ENCODE data around the gene TTC22.

The TTC22 gene

DNA sequence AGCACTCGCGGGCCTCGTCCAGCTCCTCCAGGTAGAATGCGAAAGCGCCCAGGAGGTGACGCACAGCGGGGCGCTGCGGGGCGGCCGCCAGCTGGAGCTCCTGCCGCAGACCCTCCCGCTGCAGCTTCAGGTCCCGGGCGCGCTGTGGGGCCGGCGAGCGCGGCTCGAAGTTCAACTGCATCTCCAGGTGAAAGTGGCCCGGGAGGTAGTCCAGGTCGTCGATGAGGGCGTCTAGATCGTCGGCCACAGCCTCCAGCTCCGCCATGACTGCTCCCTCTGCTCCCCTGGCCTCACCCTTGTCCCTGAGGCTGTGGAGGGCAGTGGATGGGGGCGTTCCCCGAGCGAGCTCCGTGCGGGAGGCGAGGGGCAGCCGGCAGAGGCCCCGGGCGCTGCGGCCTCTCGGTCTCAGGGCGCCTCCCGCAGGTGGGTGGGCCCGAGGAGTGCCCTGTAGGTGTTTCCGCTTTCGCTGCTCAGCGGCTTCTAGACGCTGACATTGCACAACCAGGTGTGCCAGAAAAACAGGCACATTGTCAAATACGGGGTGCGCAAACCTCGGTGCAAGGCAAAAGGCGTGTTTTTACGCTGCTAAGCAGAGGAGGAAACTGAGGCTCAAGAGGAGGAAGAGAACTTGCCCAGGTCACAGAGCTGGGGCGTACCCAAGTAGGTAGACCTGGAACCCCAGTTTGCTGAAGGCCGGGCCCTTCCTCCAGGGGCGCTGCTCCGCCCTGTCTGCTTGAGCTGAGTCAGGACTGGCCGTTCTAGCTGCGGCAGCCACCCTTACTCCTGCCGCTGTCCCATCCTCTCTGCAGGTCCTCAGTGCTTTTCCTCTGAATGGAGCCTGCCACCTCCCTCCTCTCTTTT, at the start of gene TTC22:
Gene TTC22, minus strand, starts transcription at position 425 of the 861 bp plus-strand sequence. Its CDS starts 160 bp downstream, at position 265.
- peak; percentile 54 for TF ChIP-seq CTCF (IDR thresholded peaks at IDR 0.05; ENCODE audit: control insufficient read depth, insufficient read depth, low read depth, low read length, missing control alignments)
- DNase-seq (ENCODE audit: low read depth): no peak
- no peak within 1 kb of the TSS for H3K4me3 ChIP-seq (ENCODE audit: control insufficient read depth, low read depth, low read length)

DNA sequence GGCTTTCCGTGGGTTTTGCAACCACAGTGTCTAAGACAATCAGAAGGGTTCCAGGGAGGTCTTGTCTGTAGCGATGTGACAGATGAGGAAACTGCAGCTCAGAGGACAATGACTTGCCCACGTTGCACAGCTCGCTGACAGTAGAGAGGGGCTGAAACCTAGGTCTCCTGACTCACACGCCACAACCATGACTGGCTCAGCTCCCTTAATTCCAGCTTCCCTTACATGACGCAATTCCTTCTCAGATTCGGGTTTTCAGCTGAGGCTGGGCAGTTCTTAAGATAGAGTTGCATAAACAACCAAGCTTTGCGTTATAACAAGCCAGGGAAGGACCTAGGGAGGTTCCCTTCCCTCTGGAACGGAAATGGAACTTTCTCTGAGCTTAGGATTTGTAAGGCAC, 49.6 kb upstream of the TTC22 start:
- DNase-seq (ENCODE audit: low read depth): peak; percentile 98

DNA sequence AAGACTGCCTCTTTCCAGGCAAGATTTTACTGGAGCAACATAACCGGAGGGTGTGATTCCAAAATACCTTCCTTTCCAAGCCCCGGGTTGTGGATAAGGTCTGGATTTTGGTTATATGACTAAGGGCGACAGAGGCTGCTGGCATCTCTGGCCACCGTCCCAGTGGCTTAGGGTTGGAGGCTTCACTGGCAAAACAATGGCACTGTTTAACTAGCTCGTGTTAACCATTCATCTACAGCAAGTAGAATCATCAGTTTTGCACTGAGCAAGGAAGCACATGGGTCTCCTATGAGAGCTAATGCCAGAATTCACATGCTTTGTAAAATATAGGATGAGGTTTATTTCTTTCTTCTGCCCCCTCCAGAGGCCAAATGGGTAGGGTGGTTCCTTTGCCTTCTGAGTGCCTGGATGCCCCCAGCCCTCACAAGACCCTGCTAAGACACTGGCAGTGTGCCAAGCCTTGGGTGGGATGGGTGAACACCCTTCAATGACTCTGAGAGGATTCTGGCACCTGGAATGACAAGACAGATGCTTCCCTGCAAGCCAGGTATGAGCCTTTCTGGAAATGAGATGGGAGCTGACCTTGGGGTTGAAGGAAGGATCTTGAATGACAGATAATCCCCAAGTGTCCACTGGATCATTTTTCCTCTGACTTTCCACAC, 49.1 kb upstream of the TTC22 start:
- DNase-seq (ENCODE audit: low read depth): no peak
- no peak for TF ChIP-seq CTCF (IDR thresholded peaks at IDR 0.05; ENCODE audit: control insufficient read depth, insufficient read depth, low read depth, low read length, missing control alignments)

More for the DNA sequence above, 49.6 kb upstream of the TTC22 start:
- TF ChIP-seq CTCF (IDR thresholded peaks at IDR 0.05; ENCODE audit: control insufficient read depth, insufficient read depth, low read depth, low read length, missing control alignments): no peak
- H3K4me3 ChIP-seq (ENCODE audit: control insufficient read depth, low read depth, low read length): no peak overlapping the region

DNA sequence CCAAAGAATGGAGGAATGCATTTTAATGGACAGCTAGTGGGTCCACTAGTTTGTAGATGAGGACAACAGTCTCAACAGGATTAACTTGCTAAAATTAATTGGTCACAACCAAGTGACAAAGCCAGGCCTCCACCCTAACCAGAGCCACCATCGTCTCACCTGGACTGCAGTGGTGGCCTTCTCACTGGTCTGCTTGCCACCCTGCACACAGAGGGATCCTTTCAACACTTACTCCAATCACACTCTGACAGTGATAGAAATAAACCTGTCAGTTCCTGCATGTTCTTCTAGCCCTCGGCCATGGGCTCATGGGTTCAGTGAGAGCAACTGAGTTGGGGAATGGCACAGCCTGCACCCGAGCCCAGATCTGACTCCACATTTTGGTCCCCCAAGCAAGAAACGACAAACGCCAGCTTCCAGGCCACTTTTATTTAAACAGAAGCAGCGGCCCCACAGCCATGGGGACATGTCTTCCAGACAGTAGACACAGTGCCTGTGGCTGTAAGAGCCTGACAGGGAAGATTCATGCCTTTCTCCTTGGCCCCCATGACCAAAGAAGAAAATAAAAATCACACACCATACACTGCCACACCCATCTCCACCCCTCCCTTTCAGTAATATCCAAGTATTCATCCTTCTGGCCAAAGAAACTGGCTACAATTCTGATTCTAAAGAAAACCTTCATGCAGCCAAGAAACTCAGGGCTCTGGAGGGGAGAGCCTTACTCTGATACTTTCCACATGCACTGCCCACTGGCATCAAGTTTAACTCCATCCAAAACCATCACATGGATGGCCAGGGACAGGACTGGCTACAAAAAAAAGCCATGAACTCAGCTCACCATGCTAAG, 48.3 kb upstream of the TTC22 start:
- H3K4me3 ChIP-seq (ENCODE audit: control insufficient read depth, low read depth, low read length): no peak overlapping the region
- no peak for DNase-seq (ENCODE audit: low read depth)
- TF ChIP-seq CTCF (IDR thresholded peaks at IDR 0.05; ENCODE audit: control insufficient read depth, insufficient read depth, low read depth, low read length, missing control alignments): no peak

More for the DNA sequence above, 49.1 kb upstream of the TTC22 start:
- H3K4me3 ChIP-seq (ENCODE audit: control insufficient read depth, low read depth, low read length): no peak overlapping the region

DNA sequence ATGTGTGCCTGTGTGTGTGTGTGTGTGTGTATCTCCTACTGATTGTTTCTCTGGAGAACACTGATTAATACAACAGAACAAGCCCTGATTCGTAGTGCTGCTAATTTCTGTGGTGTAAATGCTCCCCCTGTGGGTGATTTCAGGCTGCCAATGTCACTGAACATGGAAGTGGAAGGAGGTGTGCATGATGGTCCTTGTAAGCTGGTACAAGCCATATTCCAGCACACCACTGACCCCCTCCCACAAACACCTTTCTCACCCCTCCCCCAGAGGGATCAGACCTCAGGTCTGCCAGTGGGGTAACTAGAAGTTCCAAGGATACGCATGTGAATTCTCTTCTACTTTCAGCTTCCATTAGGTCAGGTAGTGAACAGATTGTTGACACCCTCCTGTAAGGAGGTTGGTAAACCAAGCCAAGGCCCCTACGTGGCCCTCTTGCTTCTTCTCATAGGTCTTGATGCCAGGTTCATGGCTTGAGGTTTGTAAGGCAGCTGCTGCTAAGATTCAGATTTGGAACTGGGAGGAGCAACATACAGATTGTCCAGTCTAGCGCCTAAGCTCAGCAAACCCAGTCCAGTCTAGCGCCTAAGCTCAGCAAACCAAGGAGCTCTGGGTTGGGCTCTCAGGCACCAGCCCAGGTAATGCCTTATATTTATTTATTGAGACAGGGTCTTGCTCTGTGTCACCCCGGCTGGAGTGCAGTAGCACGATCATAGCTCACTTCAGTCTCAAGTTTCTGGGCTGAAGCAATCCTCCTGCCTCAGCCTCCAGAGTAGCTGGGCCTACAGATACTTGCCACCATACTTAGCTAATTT, 47.2 kb upstream of the TTC22 start:
- TF ChIP-seq CTCF (IDR thresholded peaks at IDR 0.05; ENCODE audit: control insufficient read depth, insufficient read depth, low read depth, low read length, missing control alignments): no peak
- DNase-seq (ENCODE audit: low read depth): no peak
- no peak overlapping the region for H3K4me3 ChIP-seq (ENCODE audit: control insufficient read depth, low read depth, low read length)

All from AG09309 (cell line).